Coronary artery (tissue), 2 donors: Measurements from ENCODE around the gene TLE3.
A peak's percentile ranks its signal among the peaks of the same experiment; 100 is the strongest.

Experiments
- DNase-seq: peaks from one replicate; pipeline ENCODE4 v3.0.0-alpha.2; 2017; ENCODE audit warnings: low spot score
- H3K27ac ChIP-seq, 2 donors: fragments of 200-600 bp; sonication (generic); one replicate each; pipeline ENCODE4 v1.5.1; 2016 to 2019
- H3K4me3 ChIP-seq: fragments of 200-600 bp; sonication (generic); 2 replicates; pipeline ENCODE4 v1.5.1; 2016; ENCODE audit warnings: mild to moderate bottlenecking, moderate library complexity
- CTCF ChIP-seq: fragments of 200-600 bp; sonication (generic); IDR thresholded peaks from one replicate; pipeline ENCODE4 v1.5.1; 2019; ENCODE audit warnings: antibody characterized with exemption

The TLE3 gene

DNA sequence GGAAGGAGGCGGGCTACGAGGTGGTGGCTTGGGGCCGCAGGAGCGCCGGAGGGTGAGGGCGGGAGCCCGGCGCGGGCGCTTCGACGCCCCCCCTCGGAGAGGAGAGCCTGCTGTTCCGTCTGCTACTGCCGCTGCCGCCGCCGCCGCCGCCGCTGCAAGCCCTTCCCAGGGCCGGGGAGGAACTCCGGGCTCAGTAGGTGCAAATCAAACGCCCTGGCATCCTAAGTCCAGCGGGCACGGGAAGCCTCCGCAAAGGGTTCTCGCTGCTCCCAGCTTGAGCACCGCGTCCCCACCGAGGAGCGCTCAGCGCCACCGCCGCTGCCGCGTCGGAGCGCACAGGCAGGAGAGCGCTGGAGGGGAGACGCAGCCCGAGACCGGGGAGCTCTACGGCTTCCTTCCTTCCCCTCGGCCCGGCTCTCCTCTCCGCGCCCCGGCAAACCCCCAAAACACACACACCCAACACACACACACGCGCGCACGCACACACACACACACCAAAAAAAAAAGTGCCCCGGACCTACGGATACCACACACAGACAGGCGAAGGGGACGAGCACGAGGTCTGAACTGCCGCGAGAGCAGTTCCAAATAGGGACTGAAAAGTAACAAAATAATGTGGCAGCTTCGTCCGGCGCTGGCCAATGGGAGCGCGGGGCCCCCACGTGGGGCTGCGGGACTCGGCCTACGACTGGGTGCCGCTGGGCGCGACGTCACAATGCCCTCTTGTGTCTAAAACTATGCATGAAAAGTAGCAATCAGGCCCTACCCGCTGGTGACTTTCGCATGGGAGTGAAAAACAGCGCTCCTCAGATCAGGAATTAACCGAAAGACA lies at the start of gene TLE3:
Gene TLE3, minus strand, starts transcription at position 597 of the 832 bp plus-strand sequence. CDS start 1,119 bp downstream, outside the sequence.
- peak within 1 kb of the TSS; percentile 96 to 97 for H3K27ac ChIP-seq
- no peak for TF ChIP-seq CTCF
- peak within 1 kb of the TSS; percentile 94 for H3K4me3 ChIP-seq
- peak; percentile 100 for DNase-seq

GRCh38 chr15:70147178-70147760 lies 49.6 kb upstream of the TLE3 start:
- Histone ChIP-seq H3K27ac (no peak overlapping the region), H3K4me3 (no peak overlapping the region)
- no peak for TF ChIP-seq CTCF
- no peak for DNase-seq

DNA sequence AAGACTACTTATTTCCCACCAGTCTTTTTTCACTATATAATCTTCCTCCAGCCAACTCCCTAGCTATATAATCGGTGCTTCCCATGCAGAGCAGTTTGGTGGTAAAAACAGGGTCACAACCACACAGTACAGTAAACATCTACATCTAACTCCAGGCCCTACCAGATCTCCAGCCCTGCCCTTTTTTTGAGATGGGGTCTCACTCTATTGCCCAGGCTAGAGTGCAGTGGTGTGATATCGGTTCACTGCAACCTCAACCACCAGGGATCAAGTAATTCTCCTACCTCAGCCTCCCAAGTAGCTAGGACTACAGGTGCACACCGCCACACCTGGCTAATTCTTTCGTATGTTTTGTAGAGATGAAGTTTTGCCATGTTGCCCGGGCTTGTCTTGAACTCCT lies 49.1 kb upstream of the TLE3 start:
- H3K27ac ChIP-seq = no peak overlapping the region
- DNase-seq = no peak
- TF ChIP-seq CTCF = no peak
- H3K4me3 ChIP-seq = no peak overlapping the region

DNA sequence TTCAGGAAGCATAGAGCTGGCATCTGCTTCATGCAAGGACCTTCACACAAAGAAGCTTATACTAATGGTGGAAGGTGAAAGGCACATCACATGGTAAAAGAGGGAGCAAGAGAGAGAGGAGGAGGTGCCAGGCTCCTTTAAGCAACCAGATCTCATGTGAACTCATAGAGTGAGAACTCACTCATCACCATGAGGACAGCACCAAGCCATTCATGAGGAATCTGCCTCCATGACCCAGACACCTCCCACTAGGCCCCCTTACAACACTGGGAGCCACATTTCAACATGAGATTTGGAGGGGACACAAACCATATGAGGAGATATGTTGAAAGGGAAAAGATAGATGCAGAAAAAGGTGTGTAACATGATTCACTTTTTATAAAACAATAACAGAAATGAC lies 48.4 kb upstream of the TLE3 start:
- no peak overlapping the region for H3K4me3 ChIP-seq
- DNase-seq = no peak
- TF ChIP-seq CTCF = no peak
- no peak overlapping the region for H3K27ac ChIP-seq

GRCh38 chr15:70145261-70145660 lies 47.5 kb upstream of the TLE3 start:
- no peak for TF ChIP-seq CTCF
- DNase-seq = no peak

GRCh38 chr15:70142322-70143191 lies 44.8 kb upstream of the TLE3 start:
- Histone ChIP-seq H3K4me3 (no peak overlapping the region), H3K27ac (no peak overlapping the region)
- no peak for TF ChIP-seq CTCF
- no peak for DNase-seq

More at GRCh38 chr15:70145261-70145660, 47.5 kb upstream of the TLE3 start:
- H3K27ac ChIP-seq = no peak overlapping the region
- no peak overlapping the region for H3K4me3 ChIP-seq
